WI38 (cell line): ENCODE data around the gene FTO.

Source experiments
- H3K4me3 ChIP-seq: 2 replicates; pipeline ENCODE4 v1.5.1; 2011; ENCODE audit warnings: low read depth, mild to moderate bottlenecking, control low read depth, low read length
- CTCF ChIP-seq: IDR thresholded peaks from 2 replicates; pipeline ENCODE4 v1.5.1; 2012; ENCODE audit warnings: low read depth, mild to moderate bottlenecking, control low read depth, low read length

Gene FTO

GRCh38 chr16:54121539-54122295 is 417.8 kb downstream of the FTO start:
- H3K4me3 ChIP-seq: no peak overlapping the region
- no peak for TF ChIP-seq CTCF

GRCh38 chr16:54123766-54124165 is 419.8 kb downstream of the FTO start:
- TF ChIP-seq CTCF: no peak
- H3K4me3 ChIP-seq: no peak overlapping the region

GRCh38 chr16:54125751-54126655 is 422.0 kb downstream of the FTO start:
- no peak for TF ChIP-seq CTCF
- no peak overlapping the region for H3K4me3 ChIP-seq

- no peak for TF ChIP-seq CTCF
- no peak overlapping the region for H3K4me3 ChIP-seq
Measured at GRCh38 chr16:54126907-54127306, 423.0 kb downstream of the FTO start.

GRCh38 chr16:54128629-54129234 is 424.8 kb downstream of the FTO start:
- no peak for TF ChIP-seq CTCF
- H3K4me3 ChIP-seq: no peak overlapping the region

- no peak for TF ChIP-seq CTCF
- H3K4me3 ChIP-seq: no peak overlapping the region
Measured at GRCh38 chr16:54129810-54130209, 425.9 kb downstream of the FTO start.
